ENCODE results near the gene SPDYE4. TPM values are rescaled to one million over a fixed set of nuclear protein-coding genes. Genes with fewer than 3 reads are reported as not detected.

The SPDYE4 gene
- polyA plus RNA-seq, 1 donor = 0.73 TPM

GRCh38 chr17:8712698-8713097 lies 45.6 kb downstream of the SPDYE4 start:
- no peak for DNase-seq

- no peak for DNase-seq
Observed at GRCh38 chr17:8711291-8711690, 47.1 kb downstream of the SPDYE4 start.

GRCh38 chr17:8710813-8711212 lies 47.5 kb downstream of the SPDYE4 start:
- DNase-seq = no peak

- DNase-seq = no peak
Observed at GRCh38 chr17:8709006-8709405, 49.3 kb downstream of the SPDYE4 start.

- DNase-seq = peak; percentile 54
Observed at GRCh38 chr17:8708025-8708461, 50.3 kb downstream of the SPDYE4 start.

- no peak for DNase-seq
Observed at GRCh38 chr17:8707332-8708024, 50.9 kb downstream of the SPDYE4 start.

- no peak for DNase-seq
Observed at GRCh38 chr17:8706431-8706830, 51.9 kb downstream of the SPDYE4 start.

- no peak for DNase-seq
Observed at GRCh38 chr17:8705427-8705826, 52.9 kb downstream of the SPDYE4 start.

- no peak for DNase-seq
Observed at GRCh38 chr17:8703001-8703400, 55.3 kb downstream of the SPDYE4 start.

- DNase-seq = no peak
Observed at GRCh38 chr17:8701754-8702153, 56.6 kb downstream of the SPDYE4 start.

- DNase-seq = no peak
Observed at GRCh38 chr17:8701221-8701620, 57.1 kb downstream of the SPDYE4 start.

Other genes with a start within 250 kb of the SPDYE4 start
- gene MYH10, start 127.8 kb downstream of the SPDYE4 start, polyA plus RNA-seq (ENCODE audit: insufficient read length) = 282 TPM
- gene CCDC42, start 13.7 kb downstream of the SPDYE4 start, polyA plus RNA-seq (ENCODE audit: insufficient read length) = 0.30 TPM
- 2.7 TPM for gene MFSD6L, start 40.8 kb upstream of the SPDYE4 start, polyA plus RNA-seq (ENCODE audit: insufficient read length)
- 0.85 TPM for gene PIK3R6, start 109.1 kb upstream of the SPDYE4 start, polyA plus RNA-seq (ENCODE audit: insufficient read length)
- 0.73 TPM for gene PIK3R5, start 207.2 kb upstream of the SPDYE4 start, polyA plus RNA-seq (ENCODE audit: insufficient read length)